NB4 (cell line): ENCODE measurements around the gene HDHD3.

Source experiments
- DNase-seq: peaks from one replicate; pipeline ENCODE4 v3.0.0; 2010; ENCODE audit warnings: low read depth
- H3K4me3 ChIP-seq: one replicate; pipeline ENCODE4 v1.5.1; 2011; ENCODE audit warnings: mild to moderate bottlenecking, low read depth, low read length, moderate library complexity
- MYC ChIP-seq: IDR thresholded peaks from 2 replicates; pipeline ENCODE4 v1.6.1; 2011; ENCODE audit warnings: low read depth, low read length
- POLR2A ChIP-seq: IDR thresholded peaks from 2 replicates; pipeline ENCODE4 v1.6.1; 2011; ENCODE audit warnings: mild to moderate bottlenecking; ENCODE audit not compliant: insufficient read length; ENCODE audit errors: extremely low read depth
- TF ChIP-seq, protein P1 (sequence below): IDR thresholded peaks from one replicate; pipeline ENCODE4 v1.5.1; 2012; ENCODE audit warnings: low read depth, low read length
- TF ChIP-seq, protein P2 (sequence below): IDR thresholded peaks from 2 replicates; pipeline ENCODE4 v1.6.1; 2011; ENCODE audit warnings: low read depth, low read length

Gene HDHD3

DNA sequence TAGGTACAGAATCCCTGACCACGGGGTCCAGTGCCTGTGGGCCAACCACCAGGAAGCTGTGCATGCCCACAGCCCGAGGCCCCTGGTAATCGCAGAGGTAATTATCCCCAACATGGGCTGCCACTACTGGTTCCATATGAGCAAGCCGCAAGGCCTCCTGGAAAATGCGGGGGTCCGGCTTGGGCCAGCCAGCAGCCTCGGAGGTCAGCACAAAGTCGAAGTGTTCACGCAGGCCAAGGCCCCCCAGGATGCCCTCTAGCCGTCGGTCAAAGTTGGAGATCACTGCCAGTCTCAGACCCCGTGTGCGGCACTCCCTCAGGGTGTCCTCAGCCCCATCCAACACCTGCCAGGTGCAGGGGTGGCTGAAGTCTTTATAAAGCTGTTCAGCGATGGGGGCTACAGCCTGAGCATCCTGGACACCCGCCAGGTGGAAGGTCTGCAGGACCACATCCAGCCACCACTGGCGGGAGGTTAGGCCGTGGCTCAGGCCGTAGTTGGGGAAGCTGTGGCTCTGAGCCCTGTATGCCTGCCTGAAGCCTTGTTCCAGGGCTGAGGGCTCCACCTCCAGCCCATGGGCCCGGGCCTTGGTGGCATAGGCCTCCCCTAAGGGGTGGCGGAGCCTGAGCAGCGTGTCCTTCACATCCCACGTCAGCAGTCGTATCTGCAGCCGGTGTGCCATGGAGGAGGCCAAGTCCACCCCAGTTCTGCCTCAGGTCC is 3.0 kb downstream of the HDHD3 start:
- TF ChIP-seq POLR2A: no peak
- TF ChIP-seq, protein P1, sequence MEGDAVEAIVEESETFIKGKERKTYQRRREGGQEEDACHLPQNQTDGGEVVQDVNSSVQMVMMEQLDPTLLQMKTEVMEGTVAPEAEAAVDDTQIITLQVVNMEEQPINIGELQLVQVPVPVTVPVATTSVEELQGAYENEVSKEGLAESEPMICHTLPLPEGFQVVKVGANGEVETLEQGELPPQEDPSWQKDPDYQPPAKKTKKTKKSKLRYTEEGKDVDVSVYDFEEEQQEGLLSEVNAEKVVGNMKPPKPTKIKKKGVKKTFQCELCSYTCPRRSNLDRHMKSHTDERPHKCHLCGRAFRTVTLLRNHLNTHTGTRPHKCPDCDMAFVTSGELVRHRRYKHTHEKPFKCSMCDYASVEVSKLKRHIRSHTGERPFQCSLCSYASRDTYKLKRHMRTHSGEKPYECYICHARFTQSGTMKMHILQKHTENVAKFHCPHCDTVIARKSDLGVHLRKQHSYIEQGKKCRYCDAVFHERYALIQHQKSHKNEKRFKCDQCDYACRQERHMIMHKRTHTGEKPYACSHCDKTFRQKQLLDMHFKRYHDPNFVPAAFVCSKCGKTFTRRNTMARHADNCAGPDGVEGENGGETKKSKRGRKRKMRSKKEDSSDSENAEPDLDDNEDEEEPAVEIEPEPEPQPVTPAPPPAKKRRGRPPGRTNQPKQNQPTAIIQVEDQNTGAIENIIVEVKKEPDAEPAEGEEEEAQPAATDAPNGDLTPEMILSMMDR: no peak
- no peak overlapping the region for H3K4me3 ChIP-seq
- DNase-seq: no peak

DNA sequence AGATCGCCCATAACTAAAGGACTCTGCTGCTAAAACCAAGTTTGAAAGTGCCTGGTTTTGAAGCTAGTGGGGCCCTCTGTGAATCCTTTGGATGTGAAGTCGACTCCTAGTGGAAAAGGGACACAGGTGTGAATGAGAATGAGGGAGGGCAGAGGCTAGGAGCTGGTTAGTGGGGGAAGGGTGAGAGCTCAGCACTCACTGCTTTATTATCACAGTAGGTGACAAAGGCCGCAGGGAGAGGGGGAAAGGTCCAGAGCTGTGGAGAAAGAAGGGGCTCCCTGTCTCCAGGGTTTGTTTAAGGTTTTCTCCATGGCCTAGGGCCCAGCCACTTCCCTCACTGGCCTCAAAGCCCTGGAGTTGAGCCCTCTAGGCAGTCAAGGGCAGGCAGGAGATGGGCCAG is 3.5 kb downstream of the HDHD3 start:
- H3K4me3 ChIP-seq: no peak overlapping the region
- DNase-seq: no peak
- TF ChIP-seq, protein P1: no peak
- TF ChIP-seq MYC (no peak), POLR2A (no peak)
- TF ChIP-seq, protein P2, sequence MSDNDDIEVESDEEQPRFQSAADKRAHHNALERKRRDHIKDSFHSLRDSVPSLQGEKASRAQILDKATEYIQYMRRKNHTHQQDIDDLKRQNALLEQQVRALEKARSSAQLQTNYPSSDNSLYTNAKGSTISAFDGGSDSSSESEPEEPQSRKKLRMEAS: no peak

DNA sequence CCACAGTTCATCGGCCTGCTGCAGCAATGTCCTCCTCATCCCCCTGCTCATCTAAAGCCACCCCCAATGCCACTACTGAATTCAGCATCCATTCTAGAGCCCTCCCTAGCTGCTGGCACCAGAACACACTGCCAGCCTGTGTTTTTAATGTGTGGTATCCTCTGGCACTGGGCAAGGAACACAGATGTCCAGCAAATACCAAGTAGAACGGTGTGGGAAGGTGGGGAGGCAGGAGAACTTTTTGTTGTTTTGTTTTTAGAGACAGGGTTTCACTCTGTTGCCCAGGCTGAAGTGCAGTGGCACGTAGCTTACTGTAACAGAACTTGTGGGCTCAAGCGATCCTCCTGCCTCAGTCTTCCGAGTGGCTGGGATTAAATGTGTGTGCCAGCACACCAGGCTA is 4.7 kb downstream of the HDHD3 start:
- TF ChIP-seq, protein P2: no peak
- TF ChIP-seq, protein P1: no peak
- TF ChIP-seq MYC (no peak), POLR2A (no peak)
- DNase-seq: no peak
- H3K4me3 ChIP-seq: no peak overlapping the region

DNA sequence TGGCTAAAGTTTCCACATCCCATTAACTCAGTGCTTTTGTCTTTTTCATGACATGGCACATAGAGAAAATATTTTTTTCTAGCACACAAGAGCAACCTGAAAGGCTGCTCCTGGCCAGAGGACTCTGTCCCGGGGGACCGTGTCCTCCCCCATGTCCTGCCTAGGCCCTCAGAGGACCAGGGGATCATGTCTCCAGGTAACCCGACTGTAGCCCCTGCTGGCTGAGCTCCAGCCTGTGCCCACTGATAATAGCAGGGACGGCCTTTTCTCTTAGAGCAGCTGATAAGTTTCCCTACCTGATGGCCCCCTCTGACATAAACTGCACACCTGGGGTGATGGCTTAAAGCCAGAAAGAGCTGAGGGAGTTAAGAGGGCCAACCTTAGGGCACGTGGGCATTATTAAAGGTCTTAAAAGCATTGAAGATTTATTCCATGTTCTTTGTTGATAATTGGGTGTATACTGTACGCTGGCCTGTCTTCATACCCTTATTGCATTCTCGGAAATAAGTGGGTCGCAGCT is 5.9 kb downstream of the HDHD3 start:
- no peak for TF ChIP-seq MYC
- no peak for DNase-seq
- no peak overlapping the region for H3K4me3 ChIP-seq

DNA sequence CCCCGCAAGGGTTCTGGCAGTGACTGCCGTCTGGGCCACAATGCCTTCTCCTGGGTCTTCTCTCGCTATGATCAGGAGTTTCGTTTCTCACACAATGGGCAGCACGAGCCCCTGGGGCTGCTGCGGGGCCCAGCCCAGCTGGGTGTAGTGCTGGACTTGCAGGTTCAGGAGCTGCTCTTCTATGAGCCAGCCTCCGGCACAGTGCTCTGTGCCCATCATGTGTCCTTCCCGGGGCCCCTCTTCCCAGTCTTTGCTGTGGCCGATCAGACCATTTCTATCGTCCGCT is 7.0 kb downstream of the HDHD3 start:
- H3K4me3 ChIP-seq: no peak overlapping the region
- DNase-seq: no peak
- TF ChIP-seq, protein P2: no peak
- TF ChIP-seq MYC (no peak), POLR2A (no peak)
- TF ChIP-seq, protein P1: no peak

DNA sequence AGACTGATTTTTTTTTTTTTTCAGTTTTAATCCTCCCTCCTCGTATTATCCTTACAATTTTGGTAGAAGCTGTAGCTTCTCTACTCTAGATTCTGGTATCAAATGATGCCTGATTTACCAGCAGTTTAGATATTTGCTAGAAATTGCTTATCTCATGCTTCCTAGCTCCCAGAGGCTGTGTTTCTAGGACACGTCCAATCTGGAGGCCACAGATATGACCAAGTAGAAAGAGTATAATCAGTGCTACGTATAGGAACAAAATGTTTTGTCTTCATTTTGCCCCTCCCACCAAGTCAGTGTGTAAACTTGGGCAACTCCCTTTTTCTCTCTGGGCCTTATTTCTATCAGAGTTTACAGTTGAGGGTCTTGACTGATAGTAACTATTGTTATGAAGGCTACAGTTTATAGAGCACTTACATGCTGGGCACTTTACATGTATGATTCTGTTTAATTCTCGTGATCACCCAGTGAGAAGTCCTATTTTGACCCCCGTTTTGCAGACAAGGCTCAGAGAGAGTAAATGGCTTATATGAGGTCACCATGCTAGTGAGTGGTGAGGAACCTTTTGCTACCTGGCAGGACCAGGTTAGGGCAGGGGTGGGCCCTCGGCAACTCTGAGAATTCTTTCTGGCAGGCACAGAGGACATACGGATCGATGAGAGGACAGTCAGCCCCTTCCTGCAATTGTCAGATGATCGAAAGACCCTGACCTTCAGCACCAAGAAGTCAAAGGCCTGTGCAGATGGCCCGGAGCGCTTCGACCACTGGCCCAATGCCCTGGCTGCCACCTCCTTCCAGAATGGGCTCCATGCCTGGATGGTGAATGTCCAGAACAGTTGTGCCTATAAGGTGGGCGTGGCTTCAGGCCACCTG is 7.6 kb downstream of the HDHD3 start:
- no peak for DNase-seq
- no peak overlapping the region for H3K4me3 ChIP-seq
- TF ChIP-seq POLR2A (no peak), MYC (no peak)
- TF ChIP-seq, protein P2: no peak
- TF ChIP-seq, protein P1: no peak
